Esophagus squamous epithelium (tissue), 5 donors: ENCODE measurements around the gene TP63. TPM values are rescaled to one million over a fixed set of nuclear protein-coding genes. Genes with fewer than 3 reads are reported as not detected.

Experiments used
- DNase-seq: peaks from one replicate; lab custom pipeline; 2025; lab: John Stamatoyannopoulos, UW
- H3K27ac ChIP-seq, 4 donors: fragments of 200-600 bp; sonication (generic); one replicate each; pipeline ENCODE4 v1.5.1; 2016 to 2019; ENCODE audit warnings: mild to moderate bottlenecking in 1 of 4
- H3K27me3 ChIP-seq, 4 donors: fragments of 200-600 bp; sonication (generic); 1 replicate in 3 of 4; 2 replicates in 1 of 4; pipeline versions ENCODE4 v1.5.1 to v1.6.0; 2017 to 2021; ENCODE audit warnings: antibody characterized with exemption in 1 of 4
- H3K36me3 ChIP-seq, 3 donors: fragments of 200-600 bp; sonication (generic); one replicate each; pipeline ENCODE4 v1.5.1; 2016 to 2019
- H3K4me1 ChIP-seq, 3 donors: fragments of 200-600 bp; sonication (generic); one replicate each; pipeline ENCODE4 v1.5.1; 2017 to 2019
- H3K4me3 ChIP-seq, 4 donors: fragments of 200-600 bp; sonication (generic); 1 replicate in 3 of 4; 2 replicates in 1 of 4; pipeline ENCODE4 v1.5.1; 2016 to 2019; ENCODE audit warnings: mild to moderate bottlenecking in 2 of 4, moderate library complexity in 1 of 4
- H3K9me3 ChIP-seq, 3 donors: fragments of 200-600 bp; sonication (generic); one replicate each; pipeline ENCODE4 v1.5.1; 2016 to 2019
- CTCF ChIP-seq, 6 experiments: fragments of 450-650 bp in 4 of 6; fragments of 200-600 bp in 2 of 6; sonication (generic) in 2 of 6; IDR thresholded peaks; one replicate each; pipeline ENCODE4 v1.5.1; 2016 to 2019; ENCODE audit warnings: antibody characterized with exemption in 6 of 6, mild to moderate bottlenecking in 4 of 6, moderate library complexity in 4 of 6
- POLR2A ChIP-seq, 4 donors: fragments of 450-650 bp; IDR thresholded peaks; one replicate each; pipeline ENCODE4 v1.6.1; 2017; ENCODE audit warnings: antibody characterized with exemption in 4 of 4, mild to moderate bottlenecking in 4 of 4, moderate library complexity in 3 of 4
- WGBS, 2 donors: methylation state at CpG; one replicate each; pipeline ENCODE4 v1.1.5; 2018; 5-methylcytosine and 5-hydroxymethylcytosine counted together
- intact Hi-C: fragments of 100-400 bp; cut with DNase I; formaldehyde crosslinking; loops from one replicate; pipeline ENCODE4 v1.15.0; 2022
- total RNA-seq, 4 donors: library from RNA; depleted of rRNA; stranded (reverse); fragments of >200 nt; gene quantifications; one replicate each; pipeline ENCODE4 v1.1.0, GENCODE V29; 2016
- donor health status: DM: yes; HTN: yes; CAD: no.

The TP63 gene
- total RNA-seq, 4 donors from 2014 or later: 111 to 162 (median 137) TPM

GRCh38 chr3:189737619-189738018, 106.4 kb downstream of the TP63 start:
- intact Hi-C loops: no loop called here
- 77 to 83% methylated on average over 2 of the region's 2 CpGs for WGBS, 2 donors
- H3K9me3 ChIP-seq: no peaks in the 10 kb centered on the region

GRCh38 chr3:189739378-189739777, 108.2 kb downstream of the TP63 start:
- peak overlapping the region in 1 of 4 donors; percentile 36 for H3K27ac ChIP-seq
- no peaks in the 10 kb centered on the region for H3K27me3 ChIP-seq
- intact Hi-C loops: no loop called here
- peaks cover 0 to 4% (median 0%) of the 10 kb centered on the region in 3 donors for H3K4me1 ChIP-seq
- TF ChIP-seq CTCF (IDR thresholded peaks at IDR 0.05) (no peak), POLR2A (IDR thresholded peaks at IDR 0.05) (no peak)
- WGBS, 2 donors: 33 to 58% methylated on average over 1 of the region's 1 CpG
- no peaks in the 10 kb centered on the region for H3K9me3 ChIP-seq
- no peak overlapping the region for H3K4me3 ChIP-seq
- no peaks in the 10 kb centered on the region for H3K36me3 ChIP-seq
- DNase-seq: no peak

More at GRCh38 chr3:189737619-189738018, 106.4 kb downstream of the TP63 start:
- Histone ChIP-seq H3K36me3 (no peaks in the 10 kb centered on the region), H3K4me3 (no peak overlapping the region), H3K27me3 (no peaks in the 10 kb centered on the region), H3K27ac (no peak overlapping the region), H3K4me1 (peaks cover 0 to 4% (median 0%) of the 10 kb centered on the region in 3 donors)
- TF ChIP-seq POLR2A (IDR thresholded peaks at IDR 0.05): no peak
- no peak for TF ChIP-seq CTCF (IDR thresholded peaks at IDR 0.05)
- DNase-seq: no peak

- Histone ChIP-seq H3K4me3 (no peak overlapping the region), H3K36me3 (no peaks in the 10 kb centered on the region), H3K4me1 (peaks cover 0 to 4% (median 0%) of the 10 kb centered on the region in 3 donors), H3K9me3 (peaks cover 0 to 4% (median 4%) of the 10 kb centered on the region in 3 donors), H3K27me3 (no peaks in the 10 kb centered on the region), H3K27ac (no peak overlapping the region)
- 86 to 93% methylated on average over 2 of the region's 2 CpGs for WGBS, 2 donors
- intact Hi-C loops: no loop called here
- TF ChIP-seq CTCF (IDR thresholded peaks at IDR 0.05) (no peak), POLR2A (IDR thresholded peaks at IDR 0.05) (no peak)
- no peak for DNase-seq
These were observed 109.0 kb downstream of the TP63 start for GRCh38 chr3:189740156-189740555.

GRCh38 chr3:189744235-189744634, 113.0 kb downstream of the TP63 start:
- TF ChIP-seq POLR2A (IDR thresholded peaks at IDR 0.05) (no peak), CTCF (IDR thresholded peaks at IDR 0.05) (no peak)
- Histone ChIP-seq H3K36me3 (no peaks in the 10 kb centered on the region), H3K9me3 (peaks cover 0 to 14% (median 4%) of the 10 kb centered on the region in 3 donors), H3K4me3 (no peak overlapping the region), H3K4me1 (peaks cover 0 to 4% (median 0%) of the 10 kb centered on the region in 3 donors), H3K27ac (no peak overlapping the region), H3K27me3 (no peaks in the 10 kb centered on the region)
- intact Hi-C loops: no loop called here
- 100% methylated on average over 3 to 4 of the region's 5 CpGs for WGBS, 2 donors
- DNase-seq: no peak

- no peaks in the 10 kb centered on the region for H3K27me3 ChIP-seq
- H3K27ac ChIP-seq: no peak overlapping the region
- 100% methylated on average over 1 of the region's 1 CpG; no CpG with 5 or more reads in 1 of the 2 donors for WGBS, 2 donors
- peaks cover 0 to 14% (median 4%) of the 10 kb centered on the region in 3 donors for H3K9me3 ChIP-seq
- DNase-seq: no peak
- no peaks in the 10 kb centered on the region for H3K36me3 ChIP-seq
- intact Hi-C loops: no loop called here
- H3K4me3 ChIP-seq: no peak overlapping the region
- TF ChIP-seq POLR2A (IDR thresholded peaks at IDR 0.05) (no peak), CTCF (IDR thresholded peaks at IDR 0.05) (no peak)
- no peaks in the 10 kb centered on the region for H3K4me1 ChIP-seq
These were observed 114.4 kb downstream of the TP63 start for GRCh38 chr3:189745622-189746021.
